ENCODE results near the gene KPNA6. TPM values are rescaled to one million over a fixed set of nuclear protein-coding genes. Genes with fewer than 3 reads are reported as not detected.

The KPNA6 gene
- 14.9 to 19.7 TPM (median 16.5 TPM) in 5 replicates for total RNA-seq (2022; extraction: Qiagen RNA extraction; ENCODE audit: low read depth)

DNA sequence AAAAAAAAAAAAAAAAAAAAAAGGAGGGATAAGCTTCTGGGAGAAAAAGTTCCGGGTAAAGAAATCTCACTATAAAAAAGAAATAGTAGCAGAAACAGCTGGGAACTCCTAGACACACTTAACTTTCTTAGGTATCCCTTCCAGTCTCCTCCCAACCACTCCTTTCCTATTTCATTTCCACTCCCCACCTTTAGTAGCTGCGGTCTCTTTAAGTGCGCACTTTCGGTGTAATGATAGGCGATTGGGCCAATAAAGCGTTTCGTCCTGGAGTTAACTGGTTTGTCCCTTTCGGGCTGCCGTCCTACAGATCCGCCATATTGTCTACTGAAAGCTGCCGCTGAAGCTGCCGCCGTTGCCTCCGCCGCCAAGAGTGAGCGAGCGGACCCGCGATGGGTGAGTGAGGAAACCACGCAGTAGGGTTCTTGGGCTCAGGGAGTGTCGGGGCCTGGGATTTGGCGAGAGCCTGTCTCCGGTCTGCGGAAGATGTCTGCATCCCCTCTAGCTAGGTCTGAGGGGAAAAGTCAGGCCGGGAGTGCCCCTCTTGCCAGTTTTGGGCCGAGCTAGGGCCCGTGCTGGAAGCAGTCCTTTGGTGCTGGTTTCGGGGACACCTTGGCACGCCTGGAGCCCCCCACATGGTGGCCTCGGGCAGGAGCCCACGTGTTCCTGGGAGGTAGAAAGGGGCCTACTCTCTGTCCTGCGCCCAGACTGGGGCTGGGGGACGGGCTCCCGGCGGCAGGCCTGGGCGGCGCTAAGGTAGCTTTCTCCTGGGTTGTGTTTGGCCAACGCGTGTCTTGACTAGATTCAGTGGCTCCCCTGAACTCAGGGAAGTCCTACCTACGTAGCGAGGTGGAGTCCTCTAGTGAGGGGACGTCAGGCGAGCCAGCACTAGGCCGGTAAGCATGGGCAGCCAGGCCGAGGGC lies at the start of gene KPNA6:
Gene KPNA6, plus strand, starts transcription at position 315 of the 920 bp plus-strand sequence. Its CDS starts 75 bp downstream, at position 390.

DNA sequence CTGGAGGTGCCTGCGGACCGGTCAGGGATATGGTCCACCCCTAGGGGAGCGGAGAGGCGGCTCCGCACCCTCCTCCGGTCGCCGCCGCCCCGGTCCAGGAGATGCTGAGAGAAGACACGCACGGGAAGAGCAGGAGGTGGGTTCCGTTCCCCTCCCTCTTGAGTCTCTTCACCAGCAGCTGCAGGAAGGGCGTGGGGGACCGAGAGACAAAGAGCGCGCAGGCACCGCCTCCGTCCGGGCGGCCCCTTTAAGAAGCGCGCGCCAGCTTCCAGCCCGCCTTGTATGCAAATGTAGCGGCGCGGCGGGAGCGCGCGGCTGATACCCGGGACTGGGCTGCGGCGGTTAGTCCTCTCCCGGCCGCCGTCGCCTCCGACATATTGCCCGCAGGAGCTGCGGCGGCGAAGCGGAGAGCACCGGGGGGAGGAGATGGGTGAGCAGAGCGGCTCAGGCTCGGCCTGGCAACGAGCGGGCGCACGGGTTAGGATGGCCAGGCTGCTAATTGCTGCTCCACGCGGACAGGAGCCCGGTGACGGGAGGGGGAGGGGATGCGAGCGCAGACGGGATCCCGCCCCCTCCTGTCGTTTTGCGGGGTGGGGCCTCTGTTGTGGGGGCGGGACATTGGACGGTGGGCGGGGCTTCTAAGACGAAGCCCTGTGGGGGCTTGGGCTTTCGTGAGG lies 35.1 kb upstream of the KPNA6 start, which contains the start of gene TMEM39B:
Gene TMEM39B, plus strand, starts transcription at position 318 of the 677 bp plus-strand sequence. Its CDS starts 109 bp downstream, at position 427.

DNA sequence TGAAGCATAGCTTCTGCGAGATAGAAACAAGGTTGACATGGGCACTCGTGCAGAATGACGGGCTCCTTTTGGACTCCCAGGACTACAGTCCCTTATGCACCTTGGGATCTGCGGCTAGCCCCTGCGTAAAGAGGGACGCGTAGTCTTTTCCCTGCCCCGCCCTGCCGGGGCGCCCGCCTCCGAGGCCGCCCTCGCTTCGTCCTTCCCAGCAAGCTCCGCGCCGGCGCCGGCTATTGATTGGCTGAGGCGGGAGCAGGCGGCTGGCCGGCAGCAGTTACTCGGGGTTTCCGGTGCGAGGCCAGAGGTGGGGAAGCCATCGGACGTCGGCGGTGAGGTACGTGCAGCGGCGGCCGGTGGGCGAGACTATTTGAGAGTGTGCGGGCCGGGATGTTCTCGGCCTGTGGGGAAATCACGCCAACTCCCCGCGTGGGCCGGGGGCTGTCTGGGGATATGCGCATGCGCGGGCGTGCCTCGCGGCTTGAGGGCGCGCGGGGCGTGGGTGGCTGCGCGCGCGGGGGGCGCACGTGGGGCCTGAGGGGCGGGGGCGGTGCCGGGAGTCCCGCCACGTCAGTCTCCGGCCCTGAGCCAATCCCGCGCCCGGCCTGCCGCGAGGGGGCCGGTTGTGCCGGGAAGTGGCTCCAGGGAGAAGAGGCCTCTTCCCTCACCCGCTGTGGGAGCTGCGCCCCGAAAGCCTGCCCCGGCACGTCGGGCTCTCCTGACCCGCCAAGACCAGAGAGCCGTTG lies 71.8 kb downstream of the KPNA6 start, which contains the start of gene TXLNA:
Gene TXLNA, plus strand, starts transcription at position 233 of the 743 bp plus-strand sequence. CDS start 671 bp downstream, outside the sequence.

DNA sequence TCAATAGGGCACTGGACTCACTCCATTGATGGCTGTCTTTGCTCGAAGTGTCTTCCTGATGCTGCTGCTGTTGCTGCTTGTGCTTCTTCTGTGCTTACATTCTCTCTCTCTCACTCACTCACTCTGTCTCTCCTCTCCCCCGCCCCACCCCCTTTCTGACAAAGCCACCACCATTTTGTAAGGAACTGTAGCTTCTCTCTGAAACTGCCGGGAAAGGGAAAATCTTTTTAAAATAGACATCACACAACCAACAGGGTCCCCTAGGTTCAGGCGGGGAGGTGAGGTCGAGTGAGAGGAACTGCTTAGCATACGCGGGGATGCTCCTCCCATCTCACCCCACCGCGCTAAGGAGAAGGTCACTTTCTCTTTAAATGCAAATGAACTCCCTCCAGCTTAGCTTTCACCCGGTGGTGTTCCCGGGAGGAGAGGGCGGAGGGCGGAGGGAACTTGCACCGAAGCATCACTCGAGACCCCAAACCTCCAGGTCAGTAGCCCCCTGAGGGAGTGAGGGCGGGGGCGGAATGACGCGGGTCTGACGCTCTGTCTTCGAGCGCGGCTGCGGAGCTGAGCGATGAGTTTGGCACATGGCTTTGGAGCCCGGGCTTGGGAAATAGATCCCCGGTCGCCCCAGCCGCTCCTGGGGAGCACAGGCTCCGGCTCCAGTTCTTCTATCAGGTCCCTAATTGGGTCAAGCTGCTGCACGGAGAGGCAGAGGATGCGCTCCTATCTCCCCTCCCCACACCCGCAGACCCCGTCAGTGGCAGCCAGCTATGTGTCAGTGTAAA lies 92.6 kb downstream of the KPNA6 start, which contains the start of gene CCDC28B:
Gene CCDC28B, plus strand, starts transcription at position 370 of the 785 bp plus-strand sequence. CDS start 1,341 bp downstream, outside the sequence.

DNA sequence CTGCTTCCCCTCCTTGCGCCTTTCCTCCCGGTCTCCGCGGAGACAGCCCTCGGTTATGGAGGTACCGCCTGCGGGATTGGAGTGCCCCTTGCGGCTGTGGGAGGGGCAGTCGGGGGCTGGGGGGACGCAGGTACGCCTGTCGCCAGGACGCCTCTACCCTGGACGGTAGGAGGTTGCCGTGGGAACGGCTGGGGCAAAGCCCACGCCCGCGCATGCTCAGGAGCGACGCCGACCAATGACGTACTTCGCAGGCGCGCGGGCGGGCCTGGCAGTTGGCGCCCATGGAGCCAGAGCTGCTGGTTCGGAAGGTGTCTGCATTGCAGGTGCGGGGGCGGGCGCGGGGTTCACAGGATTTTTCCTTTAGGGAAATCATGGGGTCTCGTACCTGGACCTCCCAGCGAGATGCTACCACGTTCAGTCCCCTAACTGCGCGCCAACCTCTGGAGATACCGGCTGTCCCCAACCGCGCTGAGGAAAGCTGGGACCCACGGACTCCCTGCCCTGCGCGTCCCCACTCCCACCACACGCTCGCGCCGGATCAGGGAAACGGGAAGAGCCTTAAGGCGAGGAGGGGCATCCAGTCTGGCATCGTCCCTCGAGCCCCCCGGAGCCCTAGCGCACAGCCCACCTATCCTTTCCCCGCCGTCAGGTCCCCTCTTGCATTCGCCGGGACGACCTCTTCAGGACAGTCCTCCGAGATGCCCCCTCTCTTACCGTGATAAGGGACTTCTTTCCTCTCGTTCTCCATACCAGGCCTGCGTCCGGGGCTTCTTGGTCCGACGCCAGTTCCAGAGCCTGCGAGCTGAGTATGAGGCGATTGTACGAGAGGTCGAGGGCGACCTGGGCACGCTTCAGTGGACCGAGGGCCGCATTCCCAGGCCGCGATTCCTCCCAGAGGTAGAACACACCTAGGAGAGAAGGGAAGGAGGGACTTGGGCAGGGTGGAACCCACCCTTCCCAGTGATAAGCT lies 97.8 kb downstream of the KPNA6 start, which contains the start of gene IQCC:
Gene IQCC, plus strand, starts transcription at position 271 of the 970 bp plus-strand sequence. Its CDS starts 11 bp downstream, at position 282.

DNA sequence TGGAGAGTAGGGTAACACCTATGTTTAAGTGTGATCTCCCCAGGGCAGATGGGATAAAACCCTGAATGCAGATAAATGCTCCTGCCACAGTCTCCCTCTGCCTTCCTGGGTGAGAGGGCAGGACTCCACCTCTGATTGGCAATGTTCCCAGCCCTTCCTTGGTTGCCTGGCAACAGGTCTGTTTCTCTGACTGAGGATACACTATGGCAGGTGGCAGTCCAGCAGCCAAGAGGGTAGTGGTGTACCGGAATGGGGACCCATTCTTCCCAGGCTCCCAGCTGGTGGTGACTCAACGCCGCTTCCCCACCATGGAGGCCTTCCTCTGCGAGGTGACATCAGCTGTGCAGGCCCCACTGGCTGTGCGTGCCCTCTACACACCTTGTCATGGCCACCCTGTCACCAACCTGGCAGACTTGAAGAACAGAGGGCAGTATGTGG lies 101.1 kb downstream of the KPNA6 start, which contains the start of gene DCDC2B:
Gene DCDC2B, plus strand, starts transcription at position 199 of the 438 bp plus-strand sequence. Its CDS starts 5 bp downstream, at position 204.

DNA sequence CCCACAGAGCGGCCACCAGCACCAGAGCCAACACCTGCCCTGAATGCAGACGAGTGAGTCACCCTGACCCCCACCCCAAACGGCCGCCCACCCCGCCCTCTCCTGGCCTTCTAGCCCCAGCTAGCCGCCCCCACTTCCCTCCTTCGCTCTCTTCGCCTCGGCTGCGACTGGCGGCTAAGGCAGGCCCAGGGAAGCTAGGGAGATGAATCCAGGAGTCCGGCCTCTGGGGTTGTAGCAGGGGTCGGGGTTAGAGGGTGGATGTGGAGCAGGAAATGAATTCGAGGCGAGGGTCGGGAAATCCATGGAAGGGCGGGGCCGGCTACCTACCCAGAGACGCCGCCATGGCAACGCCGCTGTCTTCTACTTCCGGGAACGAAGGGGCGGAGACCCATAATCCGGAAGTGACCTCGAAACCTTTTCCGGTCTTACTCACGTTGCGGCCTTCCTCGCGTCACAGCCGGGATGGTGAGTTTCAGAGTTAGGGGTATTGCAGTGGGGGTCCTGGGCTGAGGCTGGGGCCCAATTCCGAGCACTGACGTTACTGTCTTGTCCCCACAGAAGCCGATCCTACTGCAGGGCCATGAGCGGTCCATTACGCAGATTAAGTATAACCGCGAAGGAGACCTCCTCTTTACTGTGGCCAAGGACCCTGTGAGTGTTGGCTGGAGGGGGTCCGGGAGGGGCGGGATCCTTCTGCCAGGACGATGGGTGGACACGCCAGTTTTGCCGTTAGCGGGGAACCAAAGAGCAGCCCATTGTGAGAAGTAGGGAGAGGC lies 114.3 kb downstream of the KPNA6 start, which contains the start of the genes EIF3I and TMEM234:
Gene EIF3I, plus strand, starts transcription at position 428 of the 776 bp plus-strand sequence. Its CDS starts 35 bp downstream, at position 463.
Gene TMEM234, minus strand, starts transcription at position 374 of the 776 bp plus-strand sequence. Its CDS starts 31 bp downstream, at position 343.

Other genes with a start within 250 kb of the KPNA6 start
- 190 to 235 TPM (median 209 TPM) in 5 replicates for gene PTP4A2, start 169.7 kb upstream of the KPNA6 start, total RNA-seq (2022; extraction: Qiagen RNA extraction; ENCODE audit: low read depth)
- gene KHDRBS1, start 94.2 kb upstream of the KPNA6 start, total RNA-seq (2022; extraction: Qiagen RNA extraction; ENCODE audit: low read depth): 120 to 145 TPM (median 131 TPM) in 5 replicates
- 9.1 to 13.8 TPM (median 13.5 TPM) in 5 replicates for gene TMEM39B, start 35.1 kb upstream of the KPNA6 start, total RNA-seq (2022; extraction: Qiagen RNA extraction; ENCODE audit: low read depth)
- 27.5 to 33.0 TPM (median 29.5 TPM) in 5 replicates for gene TXLNA, start 71.6 kb downstream of the KPNA6 start, total RNA-seq (2022; extraction: Qiagen RNA extraction; ENCODE audit: low read depth)
- 1.9 to 2.6 TPM (median 2.2 TPM) in 5 replicates for gene CCDC28B, start 92.5 kb downstream of the KPNA6 start, total RNA-seq (2022; extraction: Qiagen RNA extraction; ENCODE audit: low read depth)
- gene IQCC, start 97.6 kb downstream of the KPNA6 start, total RNA-seq (2022; extraction: Qiagen RNA extraction; ENCODE audit: low read depth): 1.6 to 2.6 TPM (median 2.3 TPM) in 5 replicates
- not detected in 5 replicates for gene DCDC2B, start 101.0 kb downstream of the KPNA6 start, total RNA-seq (2022; extraction: Qiagen RNA extraction; ENCODE audit: low read depth)
- 8.8 to 10.4 TPM (median 9.5 TPM) in 5 replicates for gene TMEM234, start 114.3 kb downstream of the KPNA6 start, total RNA-seq (2022; extraction: Qiagen RNA extraction; ENCODE audit: low read depth)
- gene EIF3I, start 114.4 kb downstream of the KPNA6 start, total RNA-seq (2022; extraction: Qiagen RNA extraction; ENCODE audit: low read depth): 268 to 302 TPM (median 287 TPM) in 5 replicates
- gene FAM167B, start 139.2 kb downstream of the KPNA6 start, total RNA-seq (2022; extraction: Qiagen RNA extraction; ENCODE audit: low read depth): 0.55 to 1.0 TPM (median 0.80 TPM) in 5 replicates
- 0.03 TPM in 1 of 5 replicates, not detected in the others for gene LCK, start 143.2 kb downstream of the KPNA6 start, total RNA-seq (2022; extraction: Qiagen RNA extraction; ENCODE audit: low read depth)
- 57.7 to 61.8 TPM (median 59.8 TPM) in 5 replicates for gene HDAC1, start 184.0 kb downstream of the KPNA6 start, total RNA-seq (2022; extraction: Qiagen RNA extraction; ENCODE audit: low read depth)
- 62.0 to 76.8 TPM (median 74.0 TPM) in 5 replicates for gene MARCKSL1, start 228.2 kb downstream of the KPNA6 start, total RNA-seq (2022; extraction: Qiagen RNA extraction; ENCODE audit: low read depth)

Measured in A549 treated with CpdA at 1 μM for 4 hours (cell line).